GM19467 (cell line): ENCODE data around the gene CHURC1.

ENCODE experiments used
- ATAC-seq: cut with Tn5 transposase; IDR thresholded peaks from one replicate; pipeline ENCODE4 v1.9.1; 2021; ENCODE audit warnings: mild to moderate bottlenecking, moderate library complexity; ENCODE audit not compliant: unreplicated experiment

Gene CHURC1

GRCh38 chr14:64914237-64915028 lies at the start of gene CHURC1:
Gene CHURC1, plus strand, starts transcription at chr14:64914455. Its CDS starts 41 bp downstream, at chr14:64914496.
- peak; percentile 98 for ATAC-seq

GRCh38 chr14:64865109-64865508 lies 49.1 kb upstream of the CHURC1 start:
- ATAC-seq, result no peak

GRCh38 chr14:64865992-64866391 lies 48.3 kb upstream of the CHURC1 start:
- ATAC-seq, result no peak

DNA sequence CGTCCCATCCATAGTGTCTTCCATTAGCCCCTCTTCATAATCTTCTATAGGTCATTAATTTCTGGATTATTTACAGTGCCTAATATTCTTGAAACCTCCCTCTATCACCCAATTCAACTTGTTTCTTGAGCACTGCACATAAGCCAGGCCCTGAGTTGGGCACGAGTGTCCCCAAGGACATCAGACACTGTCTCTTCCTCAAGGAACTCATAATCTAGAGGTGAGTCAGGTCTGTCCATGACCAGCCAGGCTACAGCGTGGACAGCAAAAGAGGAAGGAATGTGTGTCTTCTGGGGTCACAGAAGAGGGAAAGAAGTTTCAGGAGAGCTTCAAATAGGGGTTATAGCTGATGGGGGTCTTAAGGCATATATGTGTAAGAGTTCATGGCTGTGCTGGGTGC lies 47.1 kb upstream of the CHURC1 start:
- no peak for ATAC-seq

- ATAC-seq, result no peak
Observed at GRCh38 chr14:64868379-64868778, 45.9 kb upstream of the CHURC1 start.

DNA sequence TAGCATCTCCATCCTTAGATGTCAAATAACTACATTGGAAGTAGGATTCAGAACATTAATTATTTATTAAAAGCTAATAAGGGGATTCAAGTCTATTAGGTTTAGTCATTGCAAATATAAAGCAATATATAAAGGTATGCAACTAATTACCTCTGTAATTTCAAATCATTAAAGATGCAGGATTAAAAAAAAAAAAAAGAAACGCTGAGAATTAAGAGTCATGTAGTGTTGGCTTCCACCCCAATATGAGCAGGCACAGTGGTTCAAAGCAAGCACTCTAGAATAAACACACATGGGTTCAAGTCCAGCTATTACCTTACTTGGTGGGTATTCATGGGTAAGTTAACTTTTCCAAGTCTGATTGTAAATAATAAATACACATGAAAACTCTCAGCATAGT lies 45.4 kb upstream of the CHURC1 start:
- ATAC-seq, result no peak

GRCh38 chr14:64870160-64870559 lies 44.1 kb upstream of the CHURC1 start:
- no peak for ATAC-seq

DNA sequence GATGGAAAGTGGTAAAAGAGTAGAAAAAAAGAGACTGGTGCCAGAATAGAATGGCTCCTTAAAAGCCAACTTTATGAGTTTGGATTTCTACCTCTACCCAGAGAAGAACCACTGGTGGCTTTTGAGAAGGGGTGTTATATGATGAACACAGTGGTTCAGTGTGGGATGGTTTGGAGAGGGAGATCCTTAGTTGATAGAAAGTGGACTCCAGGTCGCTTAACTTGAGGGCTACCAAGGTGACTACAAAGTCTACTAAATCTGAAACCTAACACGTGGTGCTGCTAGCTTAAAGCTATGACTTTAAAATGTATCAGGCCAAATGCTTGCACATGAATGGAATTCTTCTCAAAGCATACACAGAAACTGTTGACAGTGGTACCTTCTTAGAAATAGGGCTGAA lies 42.9 kb upstream of the CHURC1 start:
- no peak for ATAC-seq

- no peak for ATAC-seq
Observed at GRCh38 chr14:64873506-64874219, 40.6 kb upstream of the CHURC1 start.

- no peak for ATAC-seq
Observed at GRCh38 chr14:64875350-64875749, 38.9 kb upstream of the CHURC1 start.

DNA sequence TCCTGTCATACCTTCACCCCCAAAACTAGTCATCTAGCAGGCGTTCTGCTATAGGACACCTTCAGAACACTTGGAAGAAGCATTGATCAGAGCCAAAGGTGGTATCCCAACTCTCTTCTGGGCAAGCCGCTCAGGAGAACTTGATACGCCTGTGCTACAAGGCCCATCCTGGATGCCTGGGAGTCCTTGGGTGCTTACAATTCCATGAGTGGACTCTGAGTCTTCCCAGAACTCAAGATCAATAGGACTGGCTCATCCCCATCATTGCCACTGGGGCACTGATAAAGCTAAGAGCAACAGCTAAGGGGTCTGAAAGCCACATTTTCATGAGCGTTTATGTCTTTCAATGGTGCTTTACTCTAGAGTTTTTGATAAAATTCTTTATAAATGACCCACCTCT lies 36.4 kb upstream of the CHURC1 start:
- ATAC-seq, result no peak

DNA sequence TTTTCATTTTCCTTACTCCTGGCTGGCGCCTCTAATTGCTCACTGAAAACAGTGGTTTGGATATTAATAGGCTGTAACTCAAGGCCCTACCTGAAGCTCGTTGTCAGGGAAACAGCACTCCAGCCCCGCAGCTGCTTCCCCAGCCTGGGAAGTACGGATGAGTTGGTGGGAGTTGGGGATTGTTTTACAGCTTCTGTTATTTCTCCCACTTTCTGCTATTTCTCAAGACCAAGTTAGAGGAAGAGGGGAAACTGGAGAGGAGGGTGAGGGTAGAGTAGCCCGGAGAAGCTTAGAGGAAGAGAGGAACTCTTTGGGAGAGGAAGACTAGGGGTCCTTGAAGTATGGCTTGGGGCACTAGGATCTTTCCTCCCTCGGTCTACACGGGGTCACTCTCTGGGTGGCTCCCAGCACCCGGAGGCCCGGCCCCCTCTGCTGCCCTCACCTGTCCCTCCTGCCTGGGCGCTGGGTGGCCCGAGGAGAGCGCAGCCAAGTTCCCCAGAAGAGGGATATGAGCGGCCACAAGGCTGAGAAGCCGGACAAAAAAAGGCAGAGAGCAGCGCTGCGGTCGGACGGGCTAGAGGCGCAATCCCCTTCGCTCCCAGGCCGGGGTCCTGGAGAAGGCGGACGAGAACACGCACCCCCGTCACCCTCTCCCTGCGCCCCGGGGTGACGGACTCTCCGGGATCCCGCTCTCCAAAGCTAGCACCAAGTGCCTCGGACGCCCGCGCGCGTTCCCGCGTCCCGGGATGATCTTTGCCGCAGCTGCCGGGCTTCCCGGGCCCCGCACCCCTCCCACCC lies 35.2 kb upstream of the CHURC1 start:
- ATAC-seq, result no peak

DNA sequence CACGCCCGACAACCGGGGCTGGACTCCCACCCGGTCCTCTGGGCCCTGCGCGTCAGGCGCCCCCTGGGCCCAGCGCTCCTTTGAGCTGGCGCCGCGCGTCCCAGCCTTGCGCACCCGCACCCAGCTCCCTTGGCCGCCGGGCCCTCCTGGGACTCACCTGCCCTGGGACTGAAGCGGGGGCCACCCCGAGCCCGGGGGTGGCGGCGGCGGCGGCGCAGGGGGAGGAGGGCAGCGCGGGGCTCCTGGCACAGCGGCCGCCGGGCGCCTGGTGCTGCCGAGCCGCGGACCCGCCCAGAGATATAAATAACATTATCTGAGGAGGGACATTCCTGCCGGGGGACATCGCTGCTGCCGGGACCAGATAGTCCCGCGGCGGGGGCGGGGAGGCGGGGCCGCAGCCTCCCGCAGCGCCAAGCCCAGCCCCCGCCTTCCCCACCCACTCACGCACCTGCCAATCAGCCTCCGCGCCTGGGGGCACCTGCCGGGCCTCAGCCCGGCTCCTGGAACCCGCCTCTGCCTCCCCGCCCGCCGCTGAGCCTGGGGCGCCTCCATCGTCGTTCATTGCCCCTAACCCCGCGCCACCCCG lies 34.5 kb upstream of the CHURC1 start, which contains the start of gene SPTB:
TSS of gene SPTB (minus strand) at position 273 of the 586 bp plus-strand sequence. CDS start 56,813 bp downstream, outside the sequence.
- no peak for ATAC-seq

DNA sequence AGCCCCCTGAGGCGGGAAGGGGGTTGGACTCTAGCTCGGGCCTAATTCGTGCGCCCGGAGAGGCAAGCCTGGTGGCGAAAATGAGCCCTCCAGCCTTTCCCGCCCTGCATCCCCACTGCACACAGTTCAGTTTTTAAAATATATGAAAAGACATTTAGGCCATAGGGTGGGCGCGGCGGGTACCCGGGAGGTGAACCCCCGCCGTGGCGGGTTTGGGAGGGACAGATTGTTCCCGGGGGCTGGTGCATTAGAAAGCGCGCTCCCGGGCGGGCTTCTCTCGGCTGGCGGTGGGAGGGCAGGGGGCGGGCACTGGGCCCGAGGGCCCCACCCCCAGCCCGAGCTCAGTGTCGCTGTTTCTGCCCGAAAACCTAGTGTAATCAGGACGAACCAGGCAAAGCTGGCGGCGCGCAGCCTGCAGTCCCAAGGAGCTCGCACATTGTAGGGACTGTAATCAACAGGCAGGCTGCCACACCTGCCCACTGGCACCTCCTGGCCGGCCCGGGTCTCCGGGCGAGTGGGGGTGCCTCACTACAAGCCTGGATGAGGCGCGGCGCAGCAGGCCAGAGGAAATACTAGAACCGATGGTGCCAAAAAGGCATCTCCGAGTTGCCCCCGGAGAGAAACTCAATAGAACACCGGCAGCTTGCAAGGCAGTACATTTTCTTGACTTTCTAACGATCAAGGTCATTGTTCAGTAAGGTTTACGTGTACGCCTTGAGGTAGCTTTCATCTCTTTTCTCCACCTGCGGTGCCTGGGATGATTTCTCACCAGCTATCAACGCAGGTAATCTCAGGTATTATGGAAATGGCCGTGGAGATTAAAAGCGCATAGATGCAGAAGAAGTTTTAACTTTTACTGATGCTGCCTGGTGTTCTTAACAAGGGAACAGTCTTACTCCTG lies 33.8 kb upstream of the CHURC1 start:
- ATAC-seq, result no peak

- ATAC-seq, result no peak
Observed at GRCh38 chr14:64885559-64885958, 28.7 kb upstream of the CHURC1 start.

DNA sequence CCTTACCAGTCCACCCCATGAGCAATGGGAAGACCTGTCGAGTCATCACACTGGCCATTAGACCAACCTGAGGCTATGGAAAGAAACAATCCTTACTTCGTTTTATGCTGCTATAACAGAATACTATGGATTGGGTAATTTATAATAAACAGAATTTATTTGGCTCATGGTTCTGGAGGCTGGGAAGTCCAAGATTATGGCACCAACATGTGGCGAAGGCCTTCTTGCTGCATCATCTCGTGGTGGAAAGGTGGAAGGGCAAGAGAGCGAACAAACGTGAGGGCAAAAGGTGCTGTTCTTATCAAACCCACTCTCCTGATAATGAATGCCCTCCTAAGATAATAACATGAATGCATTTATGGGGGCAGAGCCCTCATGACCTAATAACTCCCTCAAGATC lies 24.9 kb upstream of the CHURC1 start:
- no peak for ATAC-seq

GRCh38 chr14:64891173-64891838 lies 22.9 kb upstream of the CHURC1 start:
- ATAC-seq, result no peak

- ATAC-seq, result no peak
Observed at GRCh38 chr14:64891839-64892375, 22.3 kb upstream of the CHURC1 start.

- ATAC-seq, result no peak
Observed at GRCh38 chr14:64899958-64900357, 14.3 kb upstream of the CHURC1 start.
